HG02970 (cell line): ENCODE measurements around the gene ANK2.

ENCODE experiments used
- ATAC-seq: cut with Tn5 transposase; IDR thresholded peaks from one replicate; pipeline ENCODE4 v1.9.1; 2021; ENCODE audit warnings: mild to moderate bottlenecking, moderate library complexity, moderate number of reproducible peaks; ENCODE audit not compliant: unreplicated experiment, low FRiP score

ANK2 gene

DNA sequence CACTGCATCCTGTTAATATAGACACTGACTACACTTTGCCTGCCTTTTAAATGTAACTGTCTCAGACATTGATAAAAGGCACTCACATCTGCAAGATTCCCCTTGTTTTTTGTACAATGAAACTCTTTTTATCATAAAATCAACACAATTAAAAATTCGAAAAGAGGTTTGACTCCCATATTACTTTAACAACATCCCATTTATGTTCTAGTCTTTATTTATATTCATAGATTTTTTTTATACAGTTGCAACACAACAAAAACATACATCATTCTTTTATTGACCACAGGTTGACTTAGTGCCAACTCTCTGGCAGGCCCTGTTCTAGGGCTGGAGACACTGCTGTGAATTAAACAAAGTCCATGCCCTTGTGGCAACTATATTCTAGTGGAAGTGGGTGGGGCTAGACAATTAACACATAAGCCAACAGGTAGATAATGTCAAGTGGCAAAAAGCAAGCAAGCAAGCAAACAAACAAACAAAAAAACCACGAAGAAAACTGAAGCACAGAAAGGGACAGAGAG is 36.8 kb downstream of the ANK2 start:
- ATAC-seq: no peak

DNA sequence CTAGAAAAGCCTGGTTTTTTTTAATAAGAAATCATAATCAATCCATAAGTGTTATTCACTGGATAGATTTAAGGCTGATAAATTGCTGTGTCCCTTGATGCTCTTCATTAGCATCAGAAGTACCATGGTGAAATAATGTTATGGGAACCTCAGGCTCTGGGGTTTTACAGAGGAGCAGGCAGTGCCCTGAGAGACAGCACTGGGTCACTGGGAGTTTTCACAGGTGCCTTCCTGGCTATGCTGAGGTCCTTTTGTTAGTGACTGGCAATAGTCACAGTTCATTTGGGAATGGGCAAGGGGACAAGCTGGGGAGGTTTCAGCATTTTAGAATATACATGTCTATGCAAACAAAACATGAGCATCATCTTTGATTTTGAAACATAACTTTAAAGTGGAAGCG is 38.6 kb downstream of the ANK2 start:
- ATAC-seq: no peak

DNA sequence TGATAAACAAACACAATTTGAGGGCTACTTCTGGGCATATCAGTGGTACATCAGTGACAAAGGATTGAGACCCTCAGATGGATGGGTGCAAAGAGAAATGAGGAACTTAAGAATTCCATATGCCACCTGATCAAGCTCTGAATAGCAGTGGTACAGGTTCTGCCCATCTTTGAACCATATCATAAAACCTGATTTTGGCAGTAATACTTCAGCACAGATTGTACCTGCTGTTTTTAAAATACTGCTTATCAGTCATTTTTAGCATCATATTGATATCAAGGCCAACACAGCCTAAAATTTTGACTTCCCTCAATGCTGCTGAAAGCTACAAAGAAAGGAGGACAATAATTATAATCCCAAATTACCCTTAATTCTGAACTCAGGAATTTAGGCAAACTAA is 41.5 kb downstream of the ANK2 start:
- no peak for ATAC-seq

DNA sequence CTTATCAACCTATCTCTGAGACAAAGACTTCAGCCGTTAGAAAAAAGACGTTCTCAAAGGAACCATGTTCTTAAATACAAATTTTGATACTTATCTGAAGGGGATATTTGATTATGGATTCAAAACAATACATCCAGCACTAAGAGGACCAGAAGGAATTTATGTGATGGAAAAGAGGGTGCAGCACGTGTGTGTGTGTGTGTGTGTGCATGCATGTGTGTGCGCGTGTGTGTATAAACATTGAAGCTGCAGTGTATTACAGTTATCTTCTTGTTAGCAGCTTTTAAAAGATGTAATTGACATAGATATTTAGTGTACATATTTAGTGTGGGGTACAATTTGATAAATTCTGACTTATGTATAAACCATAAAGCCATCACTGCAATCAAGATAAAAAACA is 44.9 kb downstream of the ANK2 start:
- ATAC-seq: no peak

DNA sequence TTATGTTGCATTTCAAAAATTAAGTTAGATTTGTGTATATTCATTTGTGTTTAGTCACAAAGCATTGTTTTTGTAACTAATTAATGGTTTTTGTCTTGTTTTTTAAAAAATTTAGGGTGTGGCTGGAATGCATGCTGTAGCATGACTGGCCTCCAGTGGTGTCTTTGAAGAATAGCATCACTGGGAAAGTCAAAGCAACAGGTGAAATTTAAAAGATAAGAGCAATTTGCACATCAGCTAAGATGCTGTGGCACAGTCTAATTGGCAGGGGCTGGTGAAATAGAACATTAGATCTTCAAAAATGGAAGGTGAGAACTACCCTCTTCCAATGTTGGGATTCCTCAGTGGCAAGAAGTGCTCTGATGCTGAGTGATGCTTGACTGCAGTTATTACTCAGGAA is 45.3 kb downstream of the ANK2 start:
- ATAC-seq: no peak

DNA sequence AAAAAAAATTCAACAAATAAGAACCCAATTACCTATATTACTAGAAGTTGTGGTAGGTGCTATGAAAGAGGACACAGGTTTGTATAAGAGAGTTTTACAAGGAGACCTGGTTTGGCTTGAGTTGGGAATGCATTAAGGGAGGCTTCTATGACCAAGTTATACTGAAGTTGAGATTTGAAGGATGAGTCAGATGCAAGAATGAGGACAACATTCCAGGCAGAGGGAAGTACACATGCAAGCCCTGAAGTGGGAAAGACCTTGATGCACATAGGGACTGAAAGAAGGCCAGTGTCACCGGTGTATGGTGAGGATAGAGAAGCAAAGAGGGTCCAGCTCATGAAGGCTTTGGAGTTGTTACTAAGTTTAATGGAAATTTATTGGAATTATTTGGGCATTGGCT is 52.2 kb downstream of the ANK2 start:
- no peak for ATAC-seq

DNA sequence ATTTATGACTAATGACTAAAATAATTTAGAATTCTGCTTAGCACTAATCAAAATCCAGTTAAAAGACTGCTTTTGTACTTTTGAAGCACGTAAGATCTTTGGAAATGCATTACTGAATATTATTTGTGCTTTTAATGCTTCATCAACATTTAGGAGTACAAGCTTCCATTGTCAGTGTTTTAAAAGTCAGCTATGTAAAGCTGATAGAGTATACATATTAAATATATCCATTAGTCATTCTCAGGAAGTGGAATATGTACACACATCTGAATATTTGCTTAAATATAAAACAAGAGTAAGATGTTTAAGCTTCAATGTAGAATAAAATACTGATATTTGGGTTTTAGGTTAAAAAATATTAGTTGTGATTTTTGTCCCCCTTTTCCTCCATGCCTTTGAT is 54.1 kb downstream of the ANK2 start:
- ATAC-seq: no peak

DNA sequence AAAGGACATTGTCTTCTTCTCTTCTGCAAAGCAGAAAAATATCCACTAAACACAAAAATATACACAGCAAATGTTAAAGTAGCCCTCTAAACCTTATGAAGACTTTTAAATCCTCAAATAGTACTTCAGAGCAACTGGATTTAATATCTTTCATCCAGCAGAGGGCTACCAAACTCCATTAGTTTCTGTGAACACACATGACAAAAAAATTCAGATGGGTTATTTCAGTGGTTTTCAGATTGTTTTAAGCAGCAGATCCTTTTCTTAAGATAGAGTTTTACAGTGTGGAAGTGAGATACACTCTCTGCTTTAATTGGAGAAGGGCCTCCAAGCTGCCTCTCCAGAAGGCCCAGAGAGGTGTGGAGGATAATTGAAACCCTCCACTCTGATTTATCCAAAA is 56.7 kb downstream of the ANK2 start:
- ATAC-seq: no peak

DNA sequence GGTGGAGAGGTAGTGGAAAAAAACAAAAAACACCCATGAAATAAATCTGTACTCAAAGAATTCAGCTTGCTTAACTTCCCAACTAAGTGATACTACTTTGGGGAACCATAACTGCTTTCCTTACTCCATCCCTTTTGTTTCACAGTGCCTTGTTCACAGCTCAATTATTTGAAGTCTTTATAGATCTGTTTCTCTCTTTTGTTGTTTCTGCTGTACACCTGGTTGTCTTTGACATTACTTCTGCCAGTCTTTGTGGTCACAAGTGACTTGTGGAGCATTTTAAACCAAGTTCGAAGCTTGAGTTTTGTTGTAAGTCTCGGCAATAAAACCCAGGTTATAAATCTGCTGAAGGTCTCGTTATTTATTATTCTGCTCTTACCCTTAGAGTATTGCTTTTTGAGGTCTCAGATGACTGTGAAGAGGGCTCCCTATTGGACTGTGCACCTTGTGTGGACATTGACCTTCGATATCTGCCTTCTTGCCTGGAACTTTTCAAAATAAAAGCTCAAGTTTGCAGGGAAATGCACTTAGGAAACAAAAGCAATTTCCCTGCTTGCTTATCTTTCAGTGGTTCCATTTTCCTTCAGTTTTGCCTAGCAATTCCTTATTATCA is 59.8 kb downstream of the ANK2 start:
- ATAC-seq: no peak

DNA sequence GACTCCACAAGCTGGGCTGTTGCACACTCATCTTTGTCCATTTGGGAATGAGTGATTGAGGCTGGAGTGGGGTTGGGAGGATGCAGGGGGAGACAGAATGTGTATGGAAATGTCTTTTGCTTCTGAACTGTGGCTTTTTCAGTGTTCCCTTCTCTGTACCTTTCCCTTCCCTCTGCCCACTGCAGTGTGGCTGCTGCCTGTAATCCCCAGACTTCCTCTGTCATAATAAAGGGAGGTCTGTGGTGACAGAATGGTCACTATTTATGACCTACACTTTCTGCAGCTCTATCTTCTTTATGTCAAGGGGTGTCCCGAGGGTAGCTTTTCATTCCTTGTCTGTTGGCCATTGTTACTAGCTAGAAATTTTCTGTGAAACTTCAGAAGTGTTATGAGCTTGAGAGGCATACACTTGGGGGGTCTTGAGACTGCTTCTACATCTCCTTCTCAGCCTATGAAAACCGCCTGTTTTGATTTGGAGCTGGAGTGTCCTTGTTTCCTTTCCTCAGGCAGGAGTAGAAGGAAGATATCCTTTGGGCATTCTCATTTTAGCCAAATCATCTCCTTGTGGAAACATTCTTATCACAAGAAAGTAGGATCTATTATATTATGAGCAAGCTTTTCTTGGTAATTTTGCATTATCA is 63.0 kb downstream of the ANK2 start:
- ATAC-seq: no peak

DNA sequence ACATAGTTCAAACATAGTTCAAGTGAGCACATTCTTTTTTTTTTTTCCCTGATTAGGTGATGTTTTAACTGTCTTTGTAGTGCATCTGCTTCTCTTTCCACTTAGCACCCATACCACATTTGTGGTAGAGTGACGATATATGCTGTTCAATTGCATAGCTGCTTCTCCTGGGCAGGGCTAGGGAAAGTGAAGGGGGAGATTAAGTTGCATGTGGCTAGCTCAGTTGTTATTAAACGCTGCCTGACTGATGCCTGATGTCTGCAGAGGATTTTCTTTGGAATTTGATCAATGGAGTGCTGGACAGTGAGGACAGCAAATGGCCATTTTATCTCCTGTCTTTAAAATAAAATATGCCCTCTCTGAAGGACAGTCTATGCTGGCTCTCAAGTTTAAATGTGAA is 63.7 kb downstream of the ANK2 start:
- no peak for ATAC-seq

DNA sequence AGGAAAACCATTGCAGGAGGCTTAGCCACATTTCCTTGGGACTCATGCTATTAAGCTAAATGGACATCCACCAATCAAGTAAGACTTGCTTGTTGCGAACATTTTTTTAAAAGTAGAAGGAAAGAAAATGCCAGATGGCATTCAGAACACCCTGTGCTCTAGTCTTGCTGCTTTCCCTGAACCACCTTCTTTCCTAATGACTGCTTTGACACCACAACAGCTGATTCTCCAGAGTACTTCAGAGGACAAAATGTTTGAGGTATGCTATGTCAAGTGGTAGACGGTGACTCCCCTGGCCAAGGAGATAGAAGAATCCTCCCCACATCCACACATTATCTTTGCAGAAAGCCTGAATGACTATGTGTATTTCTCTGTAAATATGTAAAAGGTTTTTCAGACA is 65.4 kb downstream of the ANK2 start:
- no peak for ATAC-seq

DNA sequence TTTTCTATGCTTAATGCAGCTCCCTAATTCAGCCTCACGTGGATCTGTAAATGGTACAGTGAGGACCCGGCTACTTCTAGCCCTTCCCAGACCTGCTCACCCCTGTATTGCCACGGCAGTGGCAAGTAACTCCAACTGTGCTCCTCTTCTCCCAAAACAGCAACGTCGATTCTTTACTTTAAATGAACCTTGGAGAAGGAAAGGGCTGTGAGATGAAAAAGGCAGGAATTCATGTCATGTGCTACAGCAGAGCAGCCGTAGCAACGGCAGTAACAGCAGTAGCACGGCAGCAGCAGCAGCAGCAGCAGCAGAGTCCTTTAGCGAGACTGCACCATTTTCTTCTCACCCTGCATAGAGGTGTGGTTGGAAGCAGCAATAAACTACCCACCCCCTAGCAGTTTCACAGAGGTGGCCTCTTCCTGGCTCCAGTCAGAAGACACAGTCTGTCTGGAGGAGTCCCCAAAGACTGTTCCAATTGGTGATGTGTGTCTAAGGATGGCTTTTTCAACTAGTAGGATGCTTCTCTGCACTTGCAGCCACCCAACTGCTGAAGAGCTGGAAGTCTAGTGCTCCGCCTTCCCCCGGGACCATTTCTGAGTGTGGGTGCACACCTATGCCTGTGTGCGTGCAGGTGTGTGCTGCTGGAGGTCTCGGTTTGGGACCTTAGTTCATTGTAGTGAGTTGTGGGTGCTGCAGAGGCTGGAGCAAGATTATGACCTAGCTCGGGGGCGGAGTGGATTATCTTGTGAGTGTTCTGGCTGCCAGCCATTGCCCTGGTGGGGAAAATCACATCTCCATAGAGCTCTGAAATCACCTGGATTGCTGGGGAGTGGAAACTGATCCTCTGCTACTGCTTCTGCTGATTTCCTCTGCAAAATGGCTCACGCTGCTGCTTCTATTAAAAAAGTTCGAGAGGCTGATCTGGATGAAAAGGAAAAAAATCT is 67.2 kb downstream of the ANK2 start:
- ATAC-seq: no peak

DNA sequence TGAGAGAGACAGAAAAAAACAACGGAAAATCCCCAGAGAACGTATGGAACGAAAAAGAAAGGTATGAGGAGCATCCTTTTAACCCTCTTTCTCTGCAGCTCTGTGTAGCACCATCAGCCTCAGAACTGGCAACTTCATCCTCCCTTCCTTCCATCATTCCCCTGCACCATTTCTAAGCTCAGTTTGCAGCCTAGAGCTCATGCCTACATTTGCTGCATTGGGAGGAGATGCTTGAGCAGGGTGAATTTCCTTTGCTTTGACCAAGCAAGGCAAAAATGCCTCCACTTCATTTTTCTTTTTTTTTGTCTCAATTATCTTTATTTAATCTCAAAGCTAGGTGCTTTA is 67.9 kb downstream of the ANK2 start:
- no peak for ATAC-seq

DNA sequence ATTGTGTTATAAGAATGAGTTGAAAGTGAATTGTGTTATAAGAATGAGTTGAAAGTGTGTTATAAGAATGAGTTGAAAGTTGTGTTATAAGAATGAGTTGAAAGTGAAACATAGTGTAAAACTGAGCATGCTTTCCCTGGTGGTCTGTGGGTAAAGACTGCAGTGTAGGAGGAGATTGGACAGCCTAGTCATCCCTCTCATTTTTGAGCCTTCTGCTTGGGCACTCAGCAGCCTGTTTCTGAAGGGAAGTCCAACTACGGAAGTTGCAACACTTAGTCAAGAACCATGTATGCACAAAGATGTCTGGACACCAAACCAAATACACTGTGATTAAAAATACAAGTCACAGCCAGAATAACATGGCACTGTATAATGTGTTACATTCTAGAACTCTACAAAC is 72.6 kb downstream of the ANK2 start:
- no peak for ATAC-seq

DNA sequence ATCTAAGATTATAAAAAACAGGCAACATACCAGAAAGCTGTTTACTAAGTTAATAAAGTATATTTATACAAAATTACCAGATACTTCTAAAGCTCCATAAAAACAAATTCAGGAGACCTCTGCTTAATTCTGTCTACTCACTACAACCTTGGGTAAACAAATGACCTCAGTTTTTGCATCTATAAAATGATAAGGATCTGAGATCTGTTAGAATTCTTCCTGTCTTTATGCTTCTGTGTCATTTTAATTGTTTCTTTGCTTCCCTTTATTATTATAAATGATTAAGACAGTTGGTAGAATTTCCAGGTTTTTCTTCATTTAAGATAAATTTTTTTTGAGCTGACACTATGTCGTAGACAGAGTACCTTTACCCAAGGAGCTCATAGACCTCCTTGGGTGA is 76.0 kb downstream of the ANK2 start:
- ATAC-seq: no peak

DNA sequence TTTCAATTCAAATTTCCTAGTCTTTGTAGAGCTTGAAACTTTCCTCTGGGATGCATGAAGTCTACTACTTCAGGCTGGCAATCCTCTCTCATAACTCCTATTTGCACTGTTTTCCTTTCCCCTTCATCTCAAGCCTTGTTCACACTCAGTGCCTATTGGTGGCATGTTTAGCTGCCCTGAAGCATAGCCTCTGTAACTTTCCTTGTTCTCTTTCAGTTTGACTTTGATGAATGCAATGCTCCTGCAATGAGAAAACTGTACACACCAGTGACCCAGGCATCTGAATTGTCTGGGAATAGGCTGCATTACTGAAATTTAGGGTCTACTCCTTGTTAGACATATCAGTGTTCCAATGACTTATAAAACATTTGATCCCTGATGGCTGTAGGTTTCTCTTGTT is 81.7 kb downstream of the ANK2 start:
- no peak for ATAC-seq

DNA sequence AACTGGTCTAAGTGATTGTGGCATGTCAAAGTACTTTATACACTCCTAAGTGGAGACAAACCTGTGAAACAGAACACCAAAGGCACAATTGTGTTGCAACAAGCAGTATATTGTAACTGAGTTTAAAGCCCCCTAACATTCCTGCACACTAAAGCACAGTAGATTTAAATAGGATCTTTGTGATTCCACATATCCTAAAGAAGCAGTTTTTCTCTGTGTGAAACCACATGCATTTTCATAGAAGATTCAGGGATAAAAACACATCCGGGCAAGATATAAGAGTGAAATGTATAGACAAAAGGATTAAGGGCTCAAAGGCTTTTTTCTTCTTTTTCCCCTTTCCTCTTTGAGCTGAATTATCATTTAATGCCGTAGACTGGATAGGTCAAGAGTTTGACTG is 82.2 kb downstream of the ANK2 start:
- ATAC-seq: no peak

DNA sequence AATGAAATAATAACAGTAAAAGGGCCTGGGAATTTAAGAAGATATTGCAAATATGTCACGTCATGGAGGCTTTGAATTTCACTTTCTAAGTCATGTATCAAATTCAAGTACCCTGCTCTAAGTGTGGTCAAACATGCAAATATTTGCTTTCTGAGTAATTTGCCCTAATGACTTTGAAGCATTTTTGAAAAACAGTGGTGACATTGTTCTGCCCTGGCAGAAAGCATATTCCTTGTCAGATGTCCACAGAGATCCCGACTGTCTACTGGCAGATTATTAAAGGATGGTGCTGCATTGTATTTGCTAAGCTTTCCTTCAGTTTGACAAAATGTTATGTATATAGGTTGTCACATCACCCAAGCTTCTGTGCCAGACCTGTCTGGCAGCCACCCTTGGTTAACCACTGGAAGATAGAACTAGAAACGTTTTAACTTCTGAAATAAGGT is 92.5 kb downstream of the ANK2 start:
- no peak for ATAC-seq

DNA sequence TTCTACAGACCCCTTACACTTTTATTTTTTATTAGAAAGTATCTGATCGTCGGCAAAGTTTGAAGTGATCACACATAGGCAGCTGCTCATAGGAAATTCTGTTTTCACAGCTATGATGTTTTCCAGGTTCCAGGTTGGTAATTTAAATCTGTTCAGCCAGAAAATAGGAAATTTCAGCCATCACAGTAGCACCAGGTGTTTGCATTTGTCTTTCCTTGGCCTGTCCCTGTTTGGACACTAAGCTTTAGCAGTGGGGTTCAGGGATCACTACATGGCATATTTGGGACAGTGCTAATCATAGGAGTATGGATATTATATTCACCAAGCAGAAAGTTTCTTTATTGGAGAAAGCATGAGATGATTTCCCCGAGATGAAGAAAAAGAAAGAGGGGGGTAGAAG is 92.9 kb downstream of the ANK2 start:
- no peak for ATAC-seq

DNA sequence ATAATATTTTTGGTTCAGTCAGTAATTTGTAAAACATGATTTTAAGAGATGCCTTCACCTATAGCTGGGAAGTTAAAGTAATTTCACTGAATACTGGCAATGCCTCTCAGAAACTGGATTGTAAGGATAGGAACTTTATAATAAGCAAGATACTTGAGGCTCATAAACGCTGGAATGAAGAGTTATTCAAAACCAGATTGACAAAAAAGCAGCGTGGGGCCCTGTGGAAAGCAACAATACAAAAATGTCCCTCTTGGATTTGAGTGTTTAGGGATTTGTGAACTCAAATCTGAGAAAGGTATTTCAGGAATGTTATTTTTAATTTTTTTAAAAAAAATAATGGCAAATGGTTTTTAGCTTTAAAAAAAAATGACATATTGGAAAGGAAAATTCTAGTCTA is 94.6 kb downstream of the ANK2 start:
- ATAC-seq: no peak

DNA sequence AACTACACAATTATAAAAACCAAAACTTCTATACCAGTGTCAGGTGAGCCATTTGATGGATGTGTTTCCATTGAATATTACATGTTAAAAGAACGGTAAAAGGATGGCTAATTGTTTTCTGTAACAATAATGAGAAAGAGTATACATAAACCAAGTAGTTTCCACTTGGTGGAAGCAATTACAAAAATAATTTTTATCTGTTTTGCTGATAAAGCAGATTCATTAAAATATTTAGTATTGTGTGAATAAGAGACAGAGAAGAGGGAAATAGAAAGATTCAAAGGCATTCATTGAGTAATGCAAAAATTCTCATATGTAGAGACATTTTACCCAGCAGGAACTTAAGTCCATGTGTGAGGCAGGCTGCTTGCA is 95.7 kb downstream of the ANK2 start:
- ATAC-seq: no peak
